ENCODE results near the gene NAIP.
"Not testable (repeated sequence)": the region's sequence is repeated elsewhere in the genome, so short reads cannot be mapped to it uniquely, and the experiment has no call there.

GRCh38 chr5:70925211-70925562 lies 100.0 kb downstream of the NAIP start:
- not testable (repeated sequence) for TF ChIP-seq POLR2A, POLR2AphosphoS5 (IDR thresholded peaks at IDR 0.05)
- TF ChIP-seq, protein P1, sequence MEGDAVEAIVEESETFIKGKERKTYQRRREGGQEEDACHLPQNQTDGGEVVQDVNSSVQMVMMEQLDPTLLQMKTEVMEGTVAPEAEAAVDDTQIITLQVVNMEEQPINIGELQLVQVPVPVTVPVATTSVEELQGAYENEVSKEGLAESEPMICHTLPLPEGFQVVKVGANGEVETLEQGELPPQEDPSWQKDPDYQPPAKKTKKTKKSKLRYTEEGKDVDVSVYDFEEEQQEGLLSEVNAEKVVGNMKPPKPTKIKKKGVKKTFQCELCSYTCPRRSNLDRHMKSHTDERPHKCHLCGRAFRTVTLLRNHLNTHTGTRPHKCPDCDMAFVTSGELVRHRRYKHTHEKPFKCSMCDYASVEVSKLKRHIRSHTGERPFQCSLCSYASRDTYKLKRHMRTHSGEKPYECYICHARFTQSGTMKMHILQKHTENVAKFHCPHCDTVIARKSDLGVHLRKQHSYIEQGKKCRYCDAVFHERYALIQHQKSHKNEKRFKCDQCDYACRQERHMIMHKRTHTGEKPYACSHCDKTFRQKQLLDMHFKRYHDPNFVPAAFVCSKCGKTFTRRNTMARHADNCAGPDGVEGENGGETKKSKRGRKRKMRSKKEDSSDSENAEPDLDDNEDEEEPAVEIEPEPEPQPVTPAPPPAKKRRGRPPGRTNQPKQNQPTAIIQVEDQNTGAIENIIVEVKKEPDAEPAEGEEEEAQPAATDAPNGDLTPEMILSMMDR (IDR thresholded peaks at IDR 0.05) = not testable (repeated sequence)
